Calu3 (cell line): ENCODE data around the gene PTCD2. TPM values are rescaled to one million over a fixed set of nuclear protein-coding genes. Genes with fewer than 3 reads are reported as not detected.

Experiments
- BruUV-seq: library from RNA; stranded (reverse); fragments of 400-500 nt; replicated peaks from 2 replicates; lab custom pipeline; 2021; lab: Mats Ljungman, UMichigan
- CTCF ChIA-PET: fragments of 300-600 bp; sonication (Branson Sonifier 250); formaldehyde crosslinking; loops from one replicate; lab custom pipeline; 2022; ENCODE audit warnings: antibody characterized with exemption; lab: Charles Lee
- DNase-seq: peaks from one replicate; pipeline ENCODE4 v3.0.0; 2022
- H3K27ac Mint-ChIP-seq: one replicate; pipeline ENCODE4 v1.8.0; 2022; ENCODE audit warnings: mixed read lengths; ENCODE audit not compliant: unreplicated experiment
- H3K27me3 Mint-ChIP-seq: one replicate; pipeline ENCODE4 v1.8.0; 2022; ENCODE audit warnings: mixed read lengths; ENCODE audit not compliant: unreplicated experiment
- H3K36me3 Mint-ChIP-seq: one replicate; pipeline ENCODE4 v1.8.0; 2022; ENCODE audit warnings: mild to moderate bottlenecking, moderate library complexity, mixed read lengths; ENCODE audit not compliant: insufficient read depth, unreplicated experiment
- H3K4me1 Mint-ChIP-seq: one replicate; pipeline ENCODE4 v1.8.0; 2022; ENCODE audit warnings: mild to moderate bottlenecking, low read depth, mixed read lengths; ENCODE audit not compliant: unreplicated experiment
- H3K4me3 Mint-ChIP-seq: one replicate; pipeline ENCODE4 v1.8.0; 2022; ENCODE audit warnings: mild to moderate bottlenecking, low read depth, moderate library complexity, mixed read lengths; ENCODE audit not compliant: unreplicated experiment
- H3K9me3 Mint-ChIP-seq: one replicate; pipeline ENCODE4 v1.8.0; 2022; ENCODE audit warnings: low read depth, mixed read lengths; ENCODE audit not compliant: unreplicated experiment
- intact Hi-C: fragments of 100-400 bp; cut with micrococcal nuclease; formaldehyde crosslinking; loops from one replicate; pipeline ENCODE4 v1.10.0; 2022; ENCODE audit not compliant: unreplicated experiment
- total RNA-seq: library from RNA; stranded (reverse); gene quantifications from 2 replicates; pipeline ENCODE4 v1.2.3, GENCODE V29; 2022
- TF ChIP-seq, protein P1 (sequence below): fragments of 200-600 bp; IDR thresholded peaks from one replicate; pipeline ENCODE4 v1.8.0; 2022; ENCODE audit warnings: antibody characterized with exemption; ENCODE audit not compliant: unreplicated experiment

Gene PTCD2
- total RNA-seq, 1 experiment from 2014 or later, result 14.3 TPM

DNA sequence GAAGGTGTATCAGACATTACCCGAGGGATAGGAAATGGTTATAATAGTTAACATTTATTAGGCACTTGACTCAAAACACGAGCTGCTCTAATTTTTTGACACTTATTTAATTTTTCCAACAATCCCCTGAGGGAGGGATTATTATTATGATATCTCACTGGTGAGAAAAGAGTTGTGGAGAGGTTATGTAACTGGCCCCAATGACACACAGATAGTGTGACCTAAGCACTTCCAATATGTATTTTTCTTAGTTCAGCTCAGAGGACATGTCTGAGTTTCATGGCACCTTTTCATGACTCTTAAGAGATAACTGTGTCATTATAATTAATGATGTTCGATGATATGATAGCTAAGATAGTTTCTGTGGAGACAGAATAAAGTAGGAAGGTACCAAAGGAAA, 86.9 kb downstream of the PTCD2 start:
- H3K9me3 Mint-ChIP-seq, result peaks cover 4% of the 10 kb centered on the region
- intact Hi-C loops, result no loop called here
- CTCF ChIA-PET, result no interaction called here
- DNase-seq, result no peak
- H3K27me3 Mint-ChIP-seq, result peaks cover 23% of the 10 kb centered on the region
- TF ChIP-seq, protein P1, sequence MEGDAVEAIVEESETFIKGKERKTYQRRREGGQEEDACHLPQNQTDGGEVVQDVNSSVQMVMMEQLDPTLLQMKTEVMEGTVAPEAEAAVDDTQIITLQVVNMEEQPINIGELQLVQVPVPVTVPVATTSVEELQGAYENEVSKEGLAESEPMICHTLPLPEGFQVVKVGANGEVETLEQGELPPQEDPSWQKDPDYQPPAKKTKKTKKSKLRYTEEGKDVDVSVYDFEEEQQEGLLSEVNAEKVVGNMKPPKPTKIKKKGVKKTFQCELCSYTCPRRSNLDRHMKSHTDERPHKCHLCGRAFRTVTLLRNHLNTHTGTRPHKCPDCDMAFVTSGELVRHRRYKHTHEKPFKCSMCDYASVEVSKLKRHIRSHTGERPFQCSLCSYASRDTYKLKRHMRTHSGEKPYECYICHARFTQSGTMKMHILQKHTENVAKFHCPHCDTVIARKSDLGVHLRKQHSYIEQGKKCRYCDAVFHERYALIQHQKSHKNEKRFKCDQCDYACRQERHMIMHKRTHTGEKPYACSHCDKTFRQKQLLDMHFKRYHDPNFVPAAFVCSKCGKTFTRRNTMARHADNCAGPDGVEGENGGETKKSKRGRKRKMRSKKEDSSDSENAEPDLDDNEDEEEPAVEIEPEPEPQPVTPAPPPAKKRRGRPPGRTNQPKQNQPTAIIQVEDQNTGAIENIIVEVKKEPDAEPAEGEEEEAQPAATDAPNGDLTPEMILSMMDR, result no peak
- no TSS peak for BruUV-seq
- no peak overlapping the region for H3K4me3 Mint-ChIP-seq
- H3K4me1 Mint-ChIP-seq, result no peaks in the 10 kb centered on the region
- no peak overlapping the region for H3K27ac Mint-ChIP-seq
- no peaks in the 10 kb centered on the region for H3K36me3 Mint-ChIP-seq

DNA sequence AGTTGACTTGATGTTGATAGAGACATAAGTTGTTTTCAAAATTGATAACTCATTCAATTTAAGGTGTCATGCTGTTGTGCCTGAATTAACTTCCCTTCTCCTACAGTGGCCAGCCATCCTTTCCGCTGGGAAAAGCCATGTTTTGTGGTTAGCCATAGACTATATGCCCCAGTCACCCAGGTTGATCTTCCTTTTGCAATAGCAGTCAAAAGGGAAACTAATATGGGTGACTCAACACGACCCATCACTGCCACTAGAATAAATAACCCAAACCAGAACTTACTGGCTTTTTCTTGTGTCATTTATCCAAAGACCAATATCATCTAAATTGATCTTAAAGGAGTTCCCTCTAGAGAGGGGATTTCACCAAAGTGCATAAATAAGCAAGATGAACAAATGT, 87.4 kb downstream of the PTCD2 start:
- Mint-ChIP-seq H3K27ac (no peak overlapping the region), H3K4me3 (no peak overlapping the region), H3K36me3 (no peaks in the 10 kb centered on the region), H3K9me3 (peaks cover 3% of the 10 kb centered on the region), H3K27me3 (peaks cover 23% of the 10 kb centered on the region), H3K4me1 (no peaks in the 10 kb centered on the region)
- no peak for DNase-seq
- no TSS peak for BruUV-seq
- TF ChIP-seq, protein P1, result no peak
- CTCF ChIA-PET, result no interaction called here
- intact Hi-C loops, result no loop called here

DNA sequence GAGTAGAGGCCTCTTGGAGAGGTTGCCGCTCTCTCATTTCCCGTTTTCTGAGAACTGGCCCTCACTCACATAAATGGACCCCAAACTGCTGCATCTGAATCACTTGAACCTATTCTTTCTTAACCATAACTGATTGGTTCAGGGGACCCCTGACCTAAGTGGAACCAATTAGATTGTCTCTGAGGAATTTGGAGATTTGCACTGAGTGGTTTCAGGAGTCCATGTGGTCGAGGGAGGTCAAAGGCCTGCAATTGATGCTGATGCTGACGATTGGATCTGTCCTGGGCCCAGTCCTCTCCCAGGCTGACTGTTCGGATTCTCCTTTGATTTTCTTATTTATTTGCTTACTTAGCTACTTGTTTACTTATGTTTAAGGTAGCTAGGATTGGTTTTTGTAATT, 88.0 kb downstream of the PTCD2 start:
- no TSS peak for BruUV-seq
- CTCF ChIA-PET, result no interaction called here
- TF ChIP-seq, protein P1, result no peak
- intact Hi-C loops, result no loop called here
- no peak for DNase-seq
- no peaks in the 10 kb centered on the region for H3K4me1 Mint-ChIP-seq
- H3K4me3 Mint-ChIP-seq, result no peak overlapping the region
- no peak overlapping the region for H3K27ac Mint-ChIP-seq
- peaks cover 23% of the 10 kb centered on the region for H3K27me3 Mint-ChIP-seq
- peaks cover 3% of the 10 kb centered on the region for H3K9me3 Mint-ChIP-seq
- no peaks in the 10 kb centered on the region for H3K36me3 Mint-ChIP-seq

DNA sequence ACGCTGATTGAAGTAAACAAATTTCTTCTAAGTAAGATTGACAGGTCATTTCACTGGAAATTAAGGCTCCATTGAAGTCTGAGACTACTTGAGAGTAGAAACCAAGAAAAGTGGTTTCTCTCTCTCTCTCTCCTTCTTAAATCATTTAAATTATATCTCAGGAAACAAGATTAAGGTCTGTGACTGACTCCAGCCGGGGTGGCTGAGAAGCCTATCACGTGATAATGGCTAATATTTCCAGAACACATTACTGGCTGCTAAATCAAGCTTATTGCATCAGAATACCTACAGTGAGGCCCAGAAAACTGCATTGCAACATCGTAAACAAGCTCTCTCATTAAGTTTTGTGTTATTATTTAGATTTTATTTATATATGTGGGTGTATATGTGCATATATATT, 88.4 kb downstream of the PTCD2 start:
- no TSS peak for BruUV-seq

More for the DNA sequence above, 88.4 kb downstream of the PTCD2 start:
- DNase-seq, result no peak
- TF ChIP-seq, protein P1, result no peak
- Mint-ChIP-seq H3K27ac (no peak overlapping the region), H3K9me3 (peaks cover 3% of the 10 kb centered on the region), H3K4me3 (no peak overlapping the region), H3K27me3 (peaks cover 23% of the 10 kb centered on the region), H3K4me1 (no peaks in the 10 kb centered on the region), H3K36me3 (no peaks in the 10 kb centered on the region)
- CTCF ChIA-PET, result no interaction called here
- intact Hi-C loops, result no loop called here
